Neural progenitor cell (in vitro differentiated cells): ENCODE data around the gene HNF4A.

Experiments used
- EZH2 ChIP-seq: fragments of 200-600 bp; sonication (generic); IDR thresholded peaks from 2 replicates; pipeline ENCODE4 v1.6.1; 2017; ENCODE audit warnings: antibody characterized with exemption, mild to moderate bottlenecking, moderate library complexity
- EZH2phosphoT487 ChIP-seq: fragments of 200-600 bp; sonication (generic); IDR thresholded peaks from 2 replicates; pipeline ENCODE4 v1.6.1; 2017; ENCODE audit warnings: antibody characterized with exemption
- TF ChIP-seq, protein P1 (sequence below): fragments of 200-600 bp; sonication (generic); IDR thresholded peaks from 2 replicates; pipeline ENCODE4 v1.5.1; 2017; ENCODE audit warnings: antibody characterized with exemption, mild to moderate bottlenecking

DNA sequence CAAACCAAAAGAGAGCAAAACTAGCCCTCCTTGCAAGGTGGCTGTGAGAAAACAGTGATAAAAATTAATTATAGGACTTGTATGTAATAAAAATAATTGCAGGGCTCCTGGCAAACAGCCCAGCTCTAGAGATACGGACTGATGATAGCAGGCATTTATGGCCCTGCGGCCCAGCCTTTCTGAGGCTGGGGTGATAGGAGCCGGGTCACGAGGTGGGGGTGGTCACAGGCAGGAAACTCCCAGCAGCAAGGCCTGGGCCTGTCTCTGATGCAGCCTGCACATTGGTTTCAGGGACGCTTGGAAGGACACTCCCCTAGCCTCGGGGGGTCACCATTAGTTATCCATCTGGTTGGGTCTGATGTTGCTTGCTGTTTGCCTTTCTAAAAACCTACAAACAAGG, 101.5 kb downstream of the HNF4A start:
- no peak for TF ChIP-seq EZH2
- TF ChIP-seq, protein P1, sequence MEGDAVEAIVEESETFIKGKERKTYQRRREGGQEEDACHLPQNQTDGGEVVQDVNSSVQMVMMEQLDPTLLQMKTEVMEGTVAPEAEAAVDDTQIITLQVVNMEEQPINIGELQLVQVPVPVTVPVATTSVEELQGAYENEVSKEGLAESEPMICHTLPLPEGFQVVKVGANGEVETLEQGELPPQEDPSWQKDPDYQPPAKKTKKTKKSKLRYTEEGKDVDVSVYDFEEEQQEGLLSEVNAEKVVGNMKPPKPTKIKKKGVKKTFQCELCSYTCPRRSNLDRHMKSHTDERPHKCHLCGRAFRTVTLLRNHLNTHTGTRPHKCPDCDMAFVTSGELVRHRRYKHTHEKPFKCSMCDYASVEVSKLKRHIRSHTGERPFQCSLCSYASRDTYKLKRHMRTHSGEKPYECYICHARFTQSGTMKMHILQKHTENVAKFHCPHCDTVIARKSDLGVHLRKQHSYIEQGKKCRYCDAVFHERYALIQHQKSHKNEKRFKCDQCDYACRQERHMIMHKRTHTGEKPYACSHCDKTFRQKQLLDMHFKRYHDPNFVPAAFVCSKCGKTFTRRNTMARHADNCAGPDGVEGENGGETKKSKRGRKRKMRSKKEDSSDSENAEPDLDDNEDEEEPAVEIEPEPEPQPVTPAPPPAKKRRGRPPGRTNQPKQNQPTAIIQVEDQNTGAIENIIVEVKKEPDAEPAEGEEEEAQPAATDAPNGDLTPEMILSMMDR, result no peak
- no peak for TF ChIP-seq EZH2phosphoT487
